Transverse colon (tissue), 4 donors: Measurements from ENCODE around the gene MCC.

ENCODE experiments used
- EP300 ChIP-seq: sonication (generic); formaldehyde crosslinking; IDR thresholded peaks from one replicate; pipeline ENCODE4 v1.6.1; 2017; ENCODE audit warnings: antibody characterized with exemption, low read depth
- POLR2A ChIP-seq: fragments of 450-650 bp; IDR thresholded peaks from one replicate; pipeline ENCODE4 v1.6.1; 2016; ENCODE audit warnings: antibody characterized with exemption, mild to moderate bottlenecking, moderate library complexity
- POLR2AphosphoS5 ChIP-seq, 3 donors: sonication (generic); formaldehyde crosslinking; IDR thresholded peaks; one replicate each; pipeline ENCODE4 v1.6.1; 2016; ENCODE audit warnings: antibody characterized with exemption in 3 of 3
- TF ChIP-seq, protein P1 (sequence below), 5 experiments: fragments of 200-600 bp in 3 of 5; fragments of 450-650 bp in 2 of 5; sonication (generic) in 3 of 5; IDR thresholded peaks; 1 replicate in 2 of 5; 2 replicates in 3 of 5; pipeline ENCODE4 v1.5.1; 2016 to 2017; ENCODE audit warnings: antibody characterized with exemption in 5 of 5, inconsistent platforms in 3 of 5, mild to moderate bottlenecking in 2 of 5, moderate library complexity in 1 of 5

- TF ChIP-seq, protein P1, sequence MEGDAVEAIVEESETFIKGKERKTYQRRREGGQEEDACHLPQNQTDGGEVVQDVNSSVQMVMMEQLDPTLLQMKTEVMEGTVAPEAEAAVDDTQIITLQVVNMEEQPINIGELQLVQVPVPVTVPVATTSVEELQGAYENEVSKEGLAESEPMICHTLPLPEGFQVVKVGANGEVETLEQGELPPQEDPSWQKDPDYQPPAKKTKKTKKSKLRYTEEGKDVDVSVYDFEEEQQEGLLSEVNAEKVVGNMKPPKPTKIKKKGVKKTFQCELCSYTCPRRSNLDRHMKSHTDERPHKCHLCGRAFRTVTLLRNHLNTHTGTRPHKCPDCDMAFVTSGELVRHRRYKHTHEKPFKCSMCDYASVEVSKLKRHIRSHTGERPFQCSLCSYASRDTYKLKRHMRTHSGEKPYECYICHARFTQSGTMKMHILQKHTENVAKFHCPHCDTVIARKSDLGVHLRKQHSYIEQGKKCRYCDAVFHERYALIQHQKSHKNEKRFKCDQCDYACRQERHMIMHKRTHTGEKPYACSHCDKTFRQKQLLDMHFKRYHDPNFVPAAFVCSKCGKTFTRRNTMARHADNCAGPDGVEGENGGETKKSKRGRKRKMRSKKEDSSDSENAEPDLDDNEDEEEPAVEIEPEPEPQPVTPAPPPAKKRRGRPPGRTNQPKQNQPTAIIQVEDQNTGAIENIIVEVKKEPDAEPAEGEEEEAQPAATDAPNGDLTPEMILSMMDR (IDR thresholded peaks at IDR 0.05) = no peak
- no peak for TF ChIP-seq POLR2A
- no peak for TF ChIP-seq EP300
- no peak for TF ChIP-seq POLR2AphosphoS5 (IDR thresholded peaks at IDR 0.05)
Measured at GRCh38 chr5:113232667-113233066, 255.6 kb downstream of the MCC start.
